Retinal pigment epithelial cell (primary cell): ENCODE measurements around the gene EIF3B.
A peak's percentile ranks its signal among the peaks of the same experiment; 100 is the strongest.

ENCODE experiments used
- DNase-seq: peaks from one replicate; pipeline ENCODE4 v3.0.0-alpha.2; 2010; ENCODE audit warnings: low read depth
- H3K4me3 ChIP-seq: 2 replicates; pipeline ENCODE4 v1.5.1; 2011; ENCODE audit warnings: mild to moderate bottlenecking, low read length, control low read depth, moderate library complexity
- TF ChIP-seq, protein P1 (sequence below): conservative IDR thresholded peaks from 2 replicates; pipeline ENCODE4 v1.5.1; 2011; ENCODE audit warnings: low read depth, low read length, control low read depth, inconsistent platforms

Gene EIF3B

DNA sequence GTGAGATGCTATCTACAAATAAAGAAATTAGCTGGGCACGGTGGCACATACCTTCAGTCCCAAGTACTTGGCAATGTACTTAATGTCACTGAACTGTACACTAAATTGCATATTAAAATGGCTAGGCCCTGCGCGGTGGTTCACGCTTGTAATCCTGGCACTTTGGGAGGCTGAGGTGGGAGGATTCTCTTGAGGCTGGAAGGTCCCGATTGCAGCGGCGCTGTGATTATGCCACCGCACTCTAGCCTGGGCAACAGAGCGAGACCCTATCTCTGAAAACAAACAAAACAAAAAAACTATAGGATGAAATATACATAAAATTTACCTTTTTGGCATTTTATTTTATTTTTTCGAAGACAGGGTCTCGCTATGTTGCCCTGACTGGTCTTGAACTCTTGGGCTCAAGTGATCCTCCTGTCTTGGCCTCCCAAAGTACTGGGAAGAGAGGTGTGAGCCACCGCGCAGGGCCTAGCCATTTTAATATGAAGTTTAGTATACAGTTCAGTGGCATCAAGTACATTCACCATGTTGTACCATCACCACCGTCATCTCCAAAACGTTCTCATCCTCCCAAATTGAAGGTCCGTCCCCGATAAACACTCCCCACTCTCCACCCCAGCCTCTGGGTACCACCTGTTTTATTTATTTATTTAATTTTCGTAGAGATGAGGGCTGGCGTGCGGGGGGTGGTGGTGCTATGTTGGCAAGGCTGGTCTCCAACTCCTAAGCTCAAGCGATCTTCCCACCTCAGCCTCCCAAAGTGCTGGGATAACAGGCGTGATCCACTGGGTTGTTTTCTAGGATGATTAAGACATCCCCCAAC is 1.3 kb upstream of the EIF3B start:
- TF ChIP-seq, protein P1, sequence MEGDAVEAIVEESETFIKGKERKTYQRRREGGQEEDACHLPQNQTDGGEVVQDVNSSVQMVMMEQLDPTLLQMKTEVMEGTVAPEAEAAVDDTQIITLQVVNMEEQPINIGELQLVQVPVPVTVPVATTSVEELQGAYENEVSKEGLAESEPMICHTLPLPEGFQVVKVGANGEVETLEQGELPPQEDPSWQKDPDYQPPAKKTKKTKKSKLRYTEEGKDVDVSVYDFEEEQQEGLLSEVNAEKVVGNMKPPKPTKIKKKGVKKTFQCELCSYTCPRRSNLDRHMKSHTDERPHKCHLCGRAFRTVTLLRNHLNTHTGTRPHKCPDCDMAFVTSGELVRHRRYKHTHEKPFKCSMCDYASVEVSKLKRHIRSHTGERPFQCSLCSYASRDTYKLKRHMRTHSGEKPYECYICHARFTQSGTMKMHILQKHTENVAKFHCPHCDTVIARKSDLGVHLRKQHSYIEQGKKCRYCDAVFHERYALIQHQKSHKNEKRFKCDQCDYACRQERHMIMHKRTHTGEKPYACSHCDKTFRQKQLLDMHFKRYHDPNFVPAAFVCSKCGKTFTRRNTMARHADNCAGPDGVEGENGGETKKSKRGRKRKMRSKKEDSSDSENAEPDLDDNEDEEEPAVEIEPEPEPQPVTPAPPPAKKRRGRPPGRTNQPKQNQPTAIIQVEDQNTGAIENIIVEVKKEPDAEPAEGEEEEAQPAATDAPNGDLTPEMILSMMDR = no peak
- peak overlapping the region; percentile 76 for H3K4me3 ChIP-seq
- DNase-seq = no peak

DNA sequence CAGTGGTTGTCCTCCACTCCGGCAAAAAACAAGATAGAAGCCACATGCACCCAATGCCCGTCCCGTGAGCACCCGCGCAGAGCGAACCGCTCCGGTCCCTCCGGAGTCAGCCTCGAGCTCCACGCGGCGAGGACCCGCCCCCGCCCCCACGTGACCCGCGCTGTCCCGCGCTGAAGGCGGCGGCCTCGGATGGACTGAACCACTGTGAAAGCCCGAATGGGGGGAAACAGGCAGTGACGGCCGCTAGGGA is 766 bp upstream of the EIF3B start:
- TF ChIP-seq, protein P1 = no peak
- peak; percentile 58 for DNase-seq
- peak overlapping the region; percentile 76 for H3K4me3 ChIP-seq

DNA sequence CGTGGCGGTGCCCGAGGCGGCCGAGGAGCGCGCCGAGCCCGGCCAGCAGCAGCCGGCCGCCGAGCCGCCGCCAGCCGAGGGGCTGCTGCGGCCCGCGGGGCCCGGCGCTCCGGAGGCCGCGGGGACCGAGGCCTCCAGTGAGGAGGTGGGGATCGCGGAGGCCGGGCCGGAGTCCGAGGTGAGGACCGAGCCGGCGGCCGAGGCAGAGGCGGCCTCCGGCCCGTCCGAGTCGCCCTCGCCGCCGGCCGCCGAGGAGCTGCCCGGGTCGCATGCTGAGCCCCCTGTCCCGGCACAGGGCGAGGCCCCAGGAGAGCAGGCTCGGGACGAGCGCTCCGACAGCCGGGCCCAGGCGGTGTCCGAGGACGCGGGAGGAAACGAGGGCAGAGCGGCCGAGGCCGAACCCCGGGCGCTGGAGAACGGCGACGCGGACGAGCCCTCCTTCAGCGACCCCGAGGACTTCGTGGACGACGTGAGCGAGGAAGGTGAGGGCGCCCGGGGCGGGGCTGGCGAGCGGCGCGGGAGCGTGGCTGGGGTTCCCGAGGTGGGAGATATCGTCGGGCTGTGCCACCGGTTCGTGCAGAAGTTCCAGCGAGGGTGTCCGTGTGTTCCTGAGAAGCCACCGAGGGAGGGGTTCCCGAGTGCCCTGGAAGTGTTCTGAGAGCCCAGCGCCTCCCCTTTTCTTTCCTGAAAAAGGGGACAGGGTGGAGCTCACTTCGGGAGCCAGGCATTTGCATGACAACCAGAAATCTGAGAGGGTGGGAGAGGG is 495 bp downstream of the EIF3B start:
- no peak for DNase-seq
- peak overlapping the region; percentile 76 for H3K4me3 ChIP-seq
- TF ChIP-seq, protein P1 = no peak

DNA sequence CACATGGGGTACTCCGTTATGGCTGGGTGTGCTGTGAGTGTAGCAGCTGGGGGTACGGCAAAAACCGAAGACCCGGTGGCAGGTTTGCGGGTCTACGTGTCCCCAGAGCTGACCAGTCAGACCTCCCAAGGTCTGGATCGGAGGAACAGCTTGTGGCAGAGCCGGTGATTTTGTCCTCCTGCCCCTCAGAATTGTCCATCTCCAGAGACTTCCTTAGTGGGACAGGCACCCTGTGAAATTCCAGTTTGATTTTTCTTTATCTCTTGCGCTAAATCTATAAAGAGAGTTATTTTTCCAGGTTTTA is 1.0 kb downstream of the EIF3B start:
- H3K4me3 ChIP-seq = peak overlapping the region; percentile 76
- TF ChIP-seq, protein P1 = no peak
- DNase-seq = no peak

DNA sequence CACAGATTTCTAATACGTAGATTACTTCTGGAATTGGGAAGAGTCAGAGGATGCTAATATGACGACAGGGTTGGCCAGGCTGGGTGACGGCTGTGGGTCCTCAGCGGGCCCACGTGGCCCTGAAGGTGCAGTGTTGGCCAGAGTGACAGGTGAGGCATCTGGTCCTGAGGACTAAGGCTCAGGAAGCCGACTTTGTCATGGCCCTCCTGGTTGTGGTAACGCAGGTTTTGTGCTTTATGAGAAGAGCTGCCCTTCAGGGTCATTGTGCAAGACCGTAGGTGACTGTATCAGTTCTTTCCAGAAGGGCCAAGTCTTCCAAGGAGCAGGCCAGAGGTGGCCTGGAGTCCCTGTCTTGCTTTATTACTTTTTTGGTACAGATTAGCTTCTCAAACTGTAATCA is 2.5 kb downstream of the EIF3B start:
- no peak for DNase-seq
- no peak overlapping the region for H3K4me3 ChIP-seq
- TF ChIP-seq, protein P1 = no peak

DNA sequence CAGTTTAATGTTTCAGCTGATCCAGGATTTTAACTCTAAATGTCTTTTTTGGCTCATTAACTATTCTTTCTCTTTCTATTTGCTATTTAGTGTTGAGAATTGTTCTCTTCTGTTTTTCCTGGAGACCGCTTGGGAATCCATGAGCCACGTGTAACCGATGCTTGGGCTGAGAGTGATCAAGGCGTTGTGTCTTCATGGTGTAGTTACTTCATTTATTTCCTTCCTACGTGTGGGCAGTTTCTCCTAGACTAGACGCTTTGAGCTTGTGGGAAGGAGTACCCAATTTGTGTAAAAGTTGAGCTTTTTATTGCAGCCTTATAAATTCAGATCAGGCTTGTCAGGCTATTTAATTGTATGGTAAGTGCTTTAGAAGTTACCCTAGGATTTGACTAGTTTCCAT is 2.9 kb downstream of the EIF3B start:
- DNase-seq = no peak
- TF ChIP-seq, protein P1 = no peak
- H3K4me3 ChIP-seq = no peak overlapping the region

DNA sequence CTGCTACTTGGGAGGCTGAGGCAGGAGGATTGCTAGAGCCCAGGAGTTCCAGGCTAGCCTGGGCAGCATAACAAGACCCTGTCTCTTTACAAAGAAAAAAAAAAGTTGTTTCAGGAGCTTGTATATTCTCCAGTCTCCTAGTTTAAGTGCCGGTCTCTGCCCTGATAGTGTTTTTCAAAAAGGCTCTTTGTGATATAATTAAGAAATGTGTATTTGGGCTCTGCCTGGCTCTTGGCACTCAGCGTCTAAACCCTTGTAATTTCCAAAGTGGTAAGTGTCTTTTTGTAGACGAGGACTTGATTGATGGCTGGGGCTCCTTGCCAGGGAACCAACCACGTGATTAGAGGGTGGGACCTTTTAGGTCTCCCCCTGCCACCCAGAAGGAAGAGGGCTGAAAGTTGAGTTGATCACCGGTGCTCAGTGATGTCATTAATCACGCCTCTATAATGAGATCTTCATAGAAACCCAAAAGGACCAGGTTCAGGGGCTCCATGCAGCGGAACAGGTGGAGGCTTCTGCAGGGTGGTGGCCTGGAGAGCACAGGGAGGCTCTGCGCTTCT is 4.4 kb downstream of the EIF3B start:
- no peak overlapping the region for H3K4me3 ChIP-seq
- DNase-seq = no peak
- TF ChIP-seq, protein P1 = no peak
